WTC11 (cell line): ENCODE data around the gene NFKBIE. TPM values are rescaled to one million over a fixed set of nuclear protein-coding genes. Genes with fewer than 3 reads are reported as not detected.

Experiments
- ATAC-seq: fragments of 200-7000 bp; cut with Tn5 transposase; 2 replicates; pipeline ENCODE4 v1.10.0; 2021; ENCODE audit warnings: mild to moderate bottlenecking, moderate library complexity
- CTCF ChIA-PET: fragments of 300-600 bp; sonication (Branson Sonifier 250); formaldehyde crosslinking; loops from one replicate; lab custom pipeline; 2021; ENCODE audit warnings: antibody characterized with exemption; lab: Charles Lee
- POLR2A ChIA-PET: fragments of 350-600 bp; sonication (Branson Sonifier 250); formaldehyde crosslinking; loops from one replicate; lab custom pipeline; 2021; ENCODE audit warnings: antibody characterized with exemption; lab: Charles Lee
- DNase-seq: peaks from one replicate; pipeline ENCODE4 v3.0.0; 2021; ENCODE audit warnings: low spot score
- H3K27ac Mint-ChIP-seq: 2 replicates; pipeline ENCODE4 v1.8.0; 2021; ENCODE audit warnings: mixed read lengths
- H3K27me3 Mint-ChIP-seq: 2 replicates; pipeline ENCODE4 v1.8.0; 2021; ENCODE audit warnings: low read depth, mild to moderate bottlenecking, moderate library complexity, mixed read lengths
- H3K36me3 Mint-ChIP-seq: 2 replicates; pipeline ENCODE4 v1.8.0; 2021; ENCODE audit warnings: mixed read lengths
- H3K4me1 Mint-ChIP-seq: 2 replicates; pipeline ENCODE4 v1.8.0; 2022; ENCODE audit warnings: mixed read lengths
- H3K4me3 Mint-ChIP-seq: 2 replicates; pipeline ENCODE4 v1.8.0; 2021; ENCODE audit warnings: mild to moderate bottlenecking, moderate library complexity, mixed read lengths
- H3K9me3 Mint-ChIP-seq: 2 replicates; pipeline ENCODE4 v1.8.0; 2021; ENCODE audit warnings: mixed read lengths
- ATF6 ChIP-seq: sonication (generic); formaldehyde crosslinking; IDR thresholded peaks from 2 replicates; pipeline ENCODE4 v1.8.1; 2023; ENCODE audit warnings: mild to moderate bottlenecking, missing genetic modification reagents
- E2F4 ChIP-seq: sonication (generic); formaldehyde crosslinking; IDR thresholded peaks from 2 replicates; pipeline ENCODE4 v1.8.1; 2022; ENCODE audit warnings: low read depth, mild to moderate bottlenecking, moderate library complexity, missing genetic modification reagents, borderline replicate concordance
- HMGA2 ChIP-seq: fragments of 250-450 bp; sonication (Bioruptor Pico); IDR thresholded peaks from 2 replicates; pipeline ENCODE4 v1.4.0; 2021; ENCODE audit warnings: mild to moderate bottlenecking, moderate library complexity
- HMGXB4 ChIP-seq: sonication (generic); formaldehyde crosslinking; IDR thresholded peaks from 2 replicates; pipeline ENCODE4 v1.8.1; 2023; ENCODE audit warnings: mild to moderate bottlenecking, moderate library complexity, missing genetic modification reagents
- IRF1 ChIP-seq: sonication (generic); formaldehyde crosslinking; IDR thresholded peaks from 2 replicates; pipeline ENCODE4 v1.8.0; 2023; ENCODE audit warnings: missing genetic modification reagents
- IRF2 ChIP-seq: sonication (generic); formaldehyde crosslinking; IDR thresholded peaks from 2 replicates; pipeline ENCODE4 v1.8.0; 2022; ENCODE audit warnings: low read depth, missing genetic modification reagents, borderline replicate concordance
- JUN ChIP-seq: sonication (generic); formaldehyde crosslinking; IDR thresholded peaks from 2 replicates; pipeline ENCODE4 v1.8.0; 2023; ENCODE audit warnings: mild to moderate bottlenecking, missing genetic modification reagents
- KAT7 ChIP-seq: sonication (generic); formaldehyde crosslinking; IDR thresholded peaks from 2 replicates; pipeline ENCODE4 v1.8.1; 2023; ENCODE audit warnings: missing genetic modification reagents, mild to moderate bottlenecking, borderline replicate concordance
- MLX ChIP-seq: sonication (generic); formaldehyde crosslinking; IDR thresholded peaks from 2 replicates; pipeline ENCODE4 v1.8.1; 2023; ENCODE audit warnings: mild to moderate bottlenecking, missing genetic modification reagents, moderate library complexity
- NFYB ChIP-seq: sonication (generic); formaldehyde crosslinking; conservative IDR thresholded peaks from 2 replicates; pipeline ENCODE4 v1.8.0; 2022; ENCODE audit warnings: low read depth, missing genetic modification reagents
- NR3C1 ChIP-seq: sonication (generic); formaldehyde crosslinking; conservative IDR thresholded peaks from 2 replicates; pipeline ENCODE4 v1.8.1; 2023; ENCODE audit warnings: low read depth, mild to moderate bottlenecking, missing genetic modification reagents
- OVOL2 ChIP-seq: fragments of 250-450 bp; sonication (Bioruptor Pico); IDR thresholded peaks from 2 replicates; pipeline ENCODE4 v1.9.0; 2021; ENCODE audit warnings: mild to moderate bottlenecking, borderline replicate concordance
- PRRX2 ChIP-seq: fragments of 250-450 bp; sonication (Bioruptor Pico); IDR thresholded peaks from 2 replicates; pipeline ENCODE4 v1.8.0; 2021; ENCODE audit warnings: mild to moderate bottlenecking
- SMAD3 ChIP-seq: sonication (generic); formaldehyde crosslinking; IDR thresholded peaks from 2 replicates; pipeline ENCODE4 v1.8.0; 2022; ENCODE audit warnings: missing genetic modification reagents, mild to moderate bottlenecking, borderline replicate concordance
- STAT6 ChIP-seq: sonication (generic); formaldehyde crosslinking; conservative IDR thresholded peaks from 2 replicates; pipeline ENCODE4 v1.8.1; 2023; ENCODE audit warnings: mild to moderate bottlenecking, low read depth, missing genetic modification reagents, moderate library complexity
- ZNF121 ChIP-seq: sonication (generic); formaldehyde crosslinking; IDR thresholded peaks from 2 replicates; pipeline ENCODE4 v1.8.0; 2023; ENCODE audit warnings: missing genetic modification reagents
- ZNF263 ChIP-seq: sonication (generic); formaldehyde crosslinking; IDR thresholded peaks from 2 replicates; pipeline ENCODE4 v1.8.1; 2022; ENCODE audit warnings: low read depth, mild to moderate bottlenecking, moderate library complexity, missing genetic modification reagents
- ZNF317 ChIP-seq: sonication (generic); formaldehyde crosslinking; IDR thresholded peaks from 2 replicates; pipeline ENCODE4 v1.8.1; 2023; ENCODE audit warnings: low read depth, mild to moderate bottlenecking, moderate library complexity, missing genetic modification reagents, borderline replicate concordance
- ZNF416 ChIP-seq: fragments of 250-450 bp; sonication (Bioruptor Pico); IDR thresholded peaks from 2 replicates; pipeline ENCODE4 v1.9.0; 2021; ENCODE audit warnings: mild to moderate bottlenecking, inconsistent platforms
- ZNF423 ChIP-seq: fragments of 250-450 bp; sonication (Bioruptor Pico); IDR thresholded peaks from 2 replicates; pipeline ENCODE4 v2.1.2; 2022; ENCODE audit warnings: mild to moderate bottlenecking, moderate library complexity
- total RNA-seq: library from RNA; stranded (reverse); gene quantifications from 3 replicates; pipeline ENCODE4 v1.2.3, GENCODE V29; 2021
- TF ChIP-seq, protein P1 (sequence below): sonication (generic); formaldehyde crosslinking; IDR thresholded peaks from 2 replicates; pipeline ENCODE4 v1.8.1; 2022; ENCODE audit warnings: low read depth, missing genetic modification reagents, borderline replicate concordance

NFKBIE gene
- total RNA-seq, 1 experiment from 2014 or later = 10.3 TPM

GRCh38 chr6:44294832-44295791 is 29.8 kb upstream of the NFKBIE start:
- Mint-ChIP-seq H3K27ac (no peak overlapping the region), H3K4me1 (peaks cover 11% of the 10 kb centered on the region), H3K4me3 (no peak overlapping the region), H3K9me3 (no peaks in the 10 kb centered on the region), H3K36me3 (peaks cover 3% of the 10 kb centered on the region), H3K27me3 (peaks cover 48% of the 10 kb centered on the region)
- ChIA-PET POLR2A (no interaction called here), CTCF (interaction anchor here (0.8 to 5.3 kb wide), 7 partner anchors 10 to 38 kb away, joined by 3 to 37 read pairs (median 7); partner anchors contain the start of genes AARS2 and TMEM151B)
- no peak for ATAC-seq
- TF ChIP-seq ZNF263 (CRISPR knock-in tag) (no peak), ATF6 (CRISPR knock-in tag) (no peak), ZNF317 (CRISPR knock-in tag) (no peak), NR3C1 (no peak), HMGXB4 (CRISPR knock-in tag) (no peak), KAT7 (CRISPR knock-in tag) (no peak), STAT6 (CRISPR knock-in tag) (no peak), E2F4 (CRISPR knock-in tag) (no peak), ZNF416 (CRISPR knock-in tag) (no peak), JUN (CRISPR knock-in tag) (no peak), HMGA2 (CRISPR knock-in tag) (no peak), OVOL2 (CRISPR knock-in tag) (no peak), ZNF121 (CRISPR knock-in tag) (no peak), ZNF423 (CRISPR knock-in tag) (no peak)
- no peak for DNase-seq

DNA sequence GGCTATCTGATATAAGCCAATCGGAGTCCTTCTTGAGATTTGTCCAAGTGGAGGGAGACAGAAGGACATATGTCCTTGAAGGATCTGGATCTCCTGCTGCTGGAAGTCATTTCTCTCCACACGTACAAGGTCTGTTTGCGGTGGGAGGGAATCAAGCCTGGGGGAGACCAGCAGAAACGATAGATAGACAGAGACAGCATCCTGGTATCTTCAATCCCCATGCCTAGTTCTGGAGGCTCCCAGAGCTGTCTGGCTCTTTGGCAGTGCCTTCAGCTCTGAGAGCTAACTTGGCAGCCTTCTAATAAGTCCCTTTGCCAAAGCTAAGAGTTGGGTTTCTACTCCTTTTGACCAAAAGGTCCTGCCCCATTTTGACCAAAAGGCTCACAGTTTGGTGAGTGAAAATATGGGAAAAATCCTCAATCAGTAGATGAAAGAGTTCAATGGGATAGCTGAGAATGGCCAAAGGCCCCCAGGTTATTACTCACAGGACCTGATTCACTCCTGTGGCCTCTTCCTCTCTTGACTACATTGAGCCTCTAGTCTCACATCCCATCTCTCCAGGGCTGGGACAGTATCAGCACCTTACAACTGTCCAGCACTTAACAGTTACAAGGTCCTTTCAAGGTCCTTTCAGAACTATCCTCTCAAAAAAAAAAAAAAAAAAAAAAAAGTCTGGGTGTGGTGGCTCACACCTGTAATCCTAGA is 27.5 kb upstream of the NFKBIE start:
- ChIA-PET POLR2A (interaction anchor here (0.7 kb wide), 2 partner anchors 24 to 26 kb away, joined by 4 to 7 read pairs; no protein-coding TSS in a partner anchor), CTCF (interaction anchor here (0.7 to 5.2 kb wide), 5 partner anchors 12 to 56 kb away, joined by 4 to 26 read pairs (median 9); partner anchors contain the start of gene AARS2)
- Mint-ChIP-seq H3K4me3 (no peak overlapping the region), H3K36me3 (no peaks in the 10 kb centered on the region), H3K27ac (no peak overlapping the region), H3K9me3 (no peaks in the 10 kb centered on the region), H3K27me3 (peaks cover 43% of the 10 kb centered on the region), H3K4me1 (peaks cover 6% of the 10 kb centered on the region)
- ATAC-seq = no peak
- no peak for DNase-seq
- TF ChIP-seq, protein P1, sequence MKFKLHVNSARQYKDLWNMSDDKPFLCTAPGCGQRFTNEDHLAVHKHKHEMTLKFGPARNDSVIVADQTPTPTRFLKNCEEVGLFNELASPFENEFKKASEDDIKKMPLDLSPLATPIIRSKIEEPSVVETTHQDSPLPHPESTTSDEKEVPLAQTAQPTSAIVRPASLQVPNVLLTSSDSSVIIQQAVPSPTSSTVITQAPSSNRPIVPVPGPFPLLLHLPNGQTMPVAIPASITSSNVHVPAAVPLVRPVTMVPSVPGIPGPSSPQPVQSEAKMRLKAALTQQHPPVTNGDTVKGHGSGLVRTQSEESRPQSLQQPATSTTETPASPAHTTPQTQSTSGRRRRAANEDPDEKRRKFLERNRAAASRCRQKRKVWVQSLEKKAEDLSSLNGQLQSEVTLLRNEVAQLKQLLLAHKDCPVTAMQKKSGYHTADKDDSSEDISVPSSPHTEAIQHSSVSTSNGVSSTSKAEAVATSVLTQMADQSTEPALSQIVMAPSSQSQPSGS = no peak
- TF ChIP-seq MLX (CRISPR knock-in tag) (no peak), IRF2 (CRISPR knock-in tag) (no peak), PRRX2 (CRISPR knock-in tag) (no peak), NFYB (CRISPR knock-in tag) (no peak), ZNF423 (CRISPR knock-in tag) (no peak), SMAD3 (no peak), IRF1 (no peak)
